ENCODE results near the gene TSHZ1. TPM values are rescaled to one million over a fixed set of nuclear protein-coding genes. Genes with fewer than 3 reads are reported as not detected.

The TSHZ1 gene
- total and polyA plus RNA-seq, 2 of the 8 experiments (the other 6 are each of a cell fraction or from before 2014, with no cell fraction given): 0.03 to 0.32 TPM

- Histone ChIP-seq H3K79me1 (ENCODE audit: low read depth, low read length) (no peaks in the 10 kb centered on the region), H3K79me2 (ENCODE audit: control insufficient read depth in 1 of 2, insufficient read depth in 2 of 2, low read length in 2 of 2) (no peaks in the 10 kb centered on the region), H3K27me3 (replicated peaks in 1 of 4; ENCODE audit: control insufficient read depth in 3 of 4, extremely low read depth in 1 of 4, insufficient read depth in 3 of 4, low read length in 3 of 4) (no peaks in the 10 kb centered on the region), H3K4ac (replicated peaks; ENCODE audit: insufficient read length, low read depth, low read length) (no peak overlapping the region), H2BK12ac (ENCODE audit: low read depth, low read length) (no peak overlapping the region), H3K18ac (ENCODE audit: extremely low read depth, low read length) (no peak overlapping the region), H4K20me1 (replicated peaks in 1 of 2; ENCODE audit: control insufficient read depth in 1 of 2, insufficient read depth in 2 of 2, low read length in 2 of 2) (no peaks in the 10 kb centered on the region), H2BK20ac (ENCODE audit: low read length) (no peak overlapping the region), H2BK5ac (ENCODE audit: low read depth, low read length) (no peak overlapping the region), H3K4me2 (ENCODE audit: insufficient read depth in 1 of 2, low read depth in 2 of 2, low read length in 2 of 2) (no peak overlapping the region), H3K56ac (replicated peaks; ENCODE audit: insufficient read length, low read depth, low read length) (no peak overlapping the region), H2AFZ (ENCODE audit: low read length) (no peak overlapping the region), H3K14ac (ENCODE audit: insufficient read length) (no peak overlapping the region), H4K91ac (replicated peaks; ENCODE audit: insufficient read length, low read length) (no peak overlapping the region), H3K4me1 (replicated peaks in 1 of 4; ENCODE audit: control insufficient read depth in 3 of 4, insufficient read depth in 4 of 4, low read length in 3 of 4) (peaks cover 0 to 2% (median 0%) of the 10 kb centered on the region in 4 experiments; a peak in 1 of 7 replicates), H3K23me2 (ENCODE audit: low read depth, low read length) (no peaks in the 10 kb centered on the region), H3K4me3 (ENCODE audit: extremely low read depth in 1 of 4, insufficient read depth in 2 of 4, low read depth in 3 of 4, low read length in 4 of 4) (no peak overlapping the region), H3K9me3 (ENCODE audit: insufficient read depth in 2 of 2, low read depth in 1 of 2, low read length in 1 of 2) (no peaks in the 10 kb centered on the region), H3K9ac (replicated peaks in 1 of 4; ENCODE audit: extremely low read depth in 1 of 4, low read depth in 3 of 4, low read length in 3 of 4) (no peak overlapping the region), H2BK120ac (replicated peaks; ENCODE audit: low read depth, low read length) (no peak overlapping the region), H3K23ac (ENCODE audit: insufficient read length) (no peak overlapping the region), H4K5ac (ENCODE audit: insufficient read length, low read depth, low read length) (no peak overlapping the region), H2AK5ac (ENCODE audit: low read depth, low read length) (no peak overlapping the region), H3K36me3 (ENCODE audit: control insufficient read depth in 2 of 4, insufficient read depth in 4 of 4, low read length in 3 of 4) (no peaks in the 10 kb centered on the region), H2BK15ac (ENCODE audit: low read length) (no peak overlapping the region), H4K8ac (ENCODE audit: extremely low read depth, insufficient read depth, low read length) (no peak overlapping the region), H3K27ac (ENCODE audit: low read depth, low read length) (no peak overlapping the region)
- POLR2A ChIA-PET (ENCODE audit: partially characterized antibody): no interaction called here
- no peak for TF ChIP-seq EP300 (IDR thresholded peaks at IDR 0.05; ENCODE audit: borderline replicate concordance in 1 of 2, low read depth in 2 of 2, low read length in 2 of 2)
- no peak for TF ChIP-seq ZNF274 (IDR thresholded peaks at IDR 0.05; ENCODE audit: borderline replicate concordance, extremely low read depth, low read length)
- no peak for TF ChIP-seq SUZ12 (IDR thresholded peaks at IDR 0.05; ENCODE audit: low read length)
- no peak for TF ChIP-seq SP1 (IDR thresholded peaks at IDR 0.05; ENCODE audit: low read depth, low read length)
- no peak for TF ChIP-seq SIN3A (conservative IDR thresholded peaks at IDR 0.05 in 1 of 2, IDR thresholded peaks at IDR 0.05 in 1 of 2; ENCODE audit: low read depth in 1 of 2, low read length in 2 of 2)
- no peak for TF ChIP-seq SRF (IDR thresholded peaks at IDR 0.05; ENCODE audit: low read depth, low read length)
- WGBS, 2 experiments (ENCODE audit: extremely low coverage in 1 of 2, insufficient coverage in 1 of 2, insufficient read length in 1 of 2, insufficient replicate concordance in 2 of 2, low coverage in 1 of 2, low lambda C conversion rate in 2 of 2, missing lambda C conversion rate in 1 of 2): 96% methylated on average over 10 of the region's 10 CpGs; no CpG with 5 or more reads in 1 of the 2 experiments
- no peak for FAIRE-seq
- CTCF ChIA-PET (ENCODE audit: partially characterized antibody): no interaction called here
- DNase-seq (ENCODE audit: low read depth in 1 of 2, low spot score in 2 of 2): no peak
These were observed 43.5 kb upstream of the TSHZ1 start for GRCh38 chr18:75167137-75167536.
